Endothelial cell (in vitro differentiated cells): ENCODE results near the gene EFNA4. TPM values are rescaled to one million over a fixed set of nuclear protein-coding genes. Genes with fewer than 3 reads are reported as not detected.

Experiments used
- DNase-seq: peaks from one replicate; pipeline ENCODE4 v3.0.0; 2021; ENCODE audit warnings: low spot score
- H3K27ac Mint-ChIP-seq: one replicate; pipeline ENCODE4 v1.8.0; 2021; ENCODE audit warnings: mixed read lengths, inconsistent platforms; ENCODE audit not compliant: unreplicated experiment
- H3K27me3 Mint-ChIP-seq: one replicate; pipeline ENCODE4 v1.8.0; 2021; ENCODE audit warnings: mild to moderate bottlenecking, moderate library complexity, mixed read lengths, inconsistent platforms; ENCODE audit not compliant: unreplicated experiment
- H3K36me3 Mint-ChIP-seq: one replicate; pipeline ENCODE4 v1.8.0; 2021; ENCODE audit warnings: mild to moderate bottlenecking, low read depth, mixed read lengths, inconsistent platforms; ENCODE audit not compliant: unreplicated experiment
- H3K4me1 Mint-ChIP-seq: one replicate; pipeline ENCODE4 v1.8.0; 2021; ENCODE audit warnings: mild to moderate bottlenecking, mixed read lengths, inconsistent platforms; ENCODE audit not compliant: unreplicated experiment
- H3K4me3 Mint-ChIP-seq: one replicate; pipeline ENCODE4 v1.8.0; 2021; ENCODE audit warnings: mild to moderate bottlenecking, mixed read lengths, inconsistent platforms; ENCODE audit not compliant: unreplicated experiment
- H3K9me3 Mint-ChIP-seq: one replicate; pipeline ENCODE4 v1.8.0; 2021; ENCODE audit warnings: mixed read lengths, inconsistent platforms; ENCODE audit not compliant: unreplicated experiment
- total RNA-seq: library from RNA; stranded (reverse); fragmentation: NEBNext Ultra II Directional; extraction: Animal tissue kit (Norgen Biotek cat#: 25700); gene quantifications from one replicate; pipeline ENCODE4 v1.2.1, GENCODE V29; 2021; ENCODE audit not compliant: unreplicated experiment
- TF ChIP-seq, protein P1 (sequence below): fragments of 200-600 bp; sonication (generic); IDR thresholded peaks from one replicate; pipeline ENCODE4 v1.5.0; 2021; ENCODE audit warnings: antibody characterized with exemption; ENCODE audit not compliant: unreplicated experiment

EFNA4 gene
- total RNA-seq, 1 donor from 2014 or later = 25.2 TPM

DNA sequence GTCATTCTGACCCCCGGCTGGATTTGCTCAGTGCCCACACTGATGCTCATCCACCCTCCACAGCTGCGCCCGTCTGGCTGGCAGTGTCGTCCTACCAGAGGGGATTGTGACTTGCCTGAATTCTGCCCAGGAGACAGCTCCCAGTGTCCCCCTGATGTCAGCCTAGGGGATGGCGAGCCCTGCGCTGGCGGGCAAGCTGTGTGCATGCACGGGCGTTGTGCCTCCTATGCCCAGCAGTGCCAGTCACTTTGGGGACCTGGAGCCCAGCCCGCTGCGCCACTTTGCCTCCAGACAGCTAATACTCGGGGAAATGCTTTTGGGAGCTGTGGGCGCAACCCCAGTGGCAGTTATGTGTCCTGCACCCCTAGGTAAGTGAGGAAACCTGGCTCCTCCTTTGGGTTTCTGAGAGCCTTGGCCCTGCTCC, 5.7 kb upstream of the EFNA4 start:
- TF ChIP-seq, protein P1, sequence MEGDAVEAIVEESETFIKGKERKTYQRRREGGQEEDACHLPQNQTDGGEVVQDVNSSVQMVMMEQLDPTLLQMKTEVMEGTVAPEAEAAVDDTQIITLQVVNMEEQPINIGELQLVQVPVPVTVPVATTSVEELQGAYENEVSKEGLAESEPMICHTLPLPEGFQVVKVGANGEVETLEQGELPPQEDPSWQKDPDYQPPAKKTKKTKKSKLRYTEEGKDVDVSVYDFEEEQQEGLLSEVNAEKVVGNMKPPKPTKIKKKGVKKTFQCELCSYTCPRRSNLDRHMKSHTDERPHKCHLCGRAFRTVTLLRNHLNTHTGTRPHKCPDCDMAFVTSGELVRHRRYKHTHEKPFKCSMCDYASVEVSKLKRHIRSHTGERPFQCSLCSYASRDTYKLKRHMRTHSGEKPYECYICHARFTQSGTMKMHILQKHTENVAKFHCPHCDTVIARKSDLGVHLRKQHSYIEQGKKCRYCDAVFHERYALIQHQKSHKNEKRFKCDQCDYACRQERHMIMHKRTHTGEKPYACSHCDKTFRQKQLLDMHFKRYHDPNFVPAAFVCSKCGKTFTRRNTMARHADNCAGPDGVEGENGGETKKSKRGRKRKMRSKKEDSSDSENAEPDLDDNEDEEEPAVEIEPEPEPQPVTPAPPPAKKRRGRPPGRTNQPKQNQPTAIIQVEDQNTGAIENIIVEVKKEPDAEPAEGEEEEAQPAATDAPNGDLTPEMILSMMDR = peak; percentile 12
- H3K27me3 Mint-ChIP-seq = peaks cover 12% of the 10 kb centered on the region
- peaks cover 30% of the 10 kb centered on the region for H3K36me3 Mint-ChIP-seq
- H3K9me3 Mint-ChIP-seq = no peaks in the 10 kb centered on the region
- H3K4me3 Mint-ChIP-seq = no peak overlapping the region
- H3K4me1 Mint-ChIP-seq = peaks cover 13% of the 10 kb centered on the region
- H3K27ac Mint-ChIP-seq = peak overlapping the region; percentile 36
- DNase-seq = no peak

DNA sequence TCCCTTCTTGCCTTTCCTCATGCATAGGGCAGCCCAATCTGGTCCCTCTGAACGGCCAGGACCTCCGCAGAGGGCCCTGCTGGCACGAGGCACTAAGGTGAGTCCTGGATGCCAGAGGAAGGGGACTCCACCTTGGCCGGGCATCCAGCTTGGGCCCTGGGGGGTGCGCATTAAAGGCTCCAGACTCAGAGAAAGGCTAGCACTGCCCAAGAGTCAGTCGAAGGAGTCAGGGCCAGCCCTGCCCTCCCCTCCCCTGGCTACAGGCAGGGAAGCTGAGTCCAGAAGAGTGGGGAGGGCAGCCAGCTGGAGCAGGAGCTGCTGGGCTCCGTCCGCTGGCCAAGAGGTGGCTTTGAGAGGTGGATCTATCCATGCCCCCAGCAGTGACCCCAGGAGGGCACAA, 2.8 kb upstream of the EFNA4 start:
- Mint-ChIP-seq H3K9me3 (no peaks in the 10 kb centered on the region), H3K27me3 (peaks cover 18% of the 10 kb centered on the region)

DNA sequence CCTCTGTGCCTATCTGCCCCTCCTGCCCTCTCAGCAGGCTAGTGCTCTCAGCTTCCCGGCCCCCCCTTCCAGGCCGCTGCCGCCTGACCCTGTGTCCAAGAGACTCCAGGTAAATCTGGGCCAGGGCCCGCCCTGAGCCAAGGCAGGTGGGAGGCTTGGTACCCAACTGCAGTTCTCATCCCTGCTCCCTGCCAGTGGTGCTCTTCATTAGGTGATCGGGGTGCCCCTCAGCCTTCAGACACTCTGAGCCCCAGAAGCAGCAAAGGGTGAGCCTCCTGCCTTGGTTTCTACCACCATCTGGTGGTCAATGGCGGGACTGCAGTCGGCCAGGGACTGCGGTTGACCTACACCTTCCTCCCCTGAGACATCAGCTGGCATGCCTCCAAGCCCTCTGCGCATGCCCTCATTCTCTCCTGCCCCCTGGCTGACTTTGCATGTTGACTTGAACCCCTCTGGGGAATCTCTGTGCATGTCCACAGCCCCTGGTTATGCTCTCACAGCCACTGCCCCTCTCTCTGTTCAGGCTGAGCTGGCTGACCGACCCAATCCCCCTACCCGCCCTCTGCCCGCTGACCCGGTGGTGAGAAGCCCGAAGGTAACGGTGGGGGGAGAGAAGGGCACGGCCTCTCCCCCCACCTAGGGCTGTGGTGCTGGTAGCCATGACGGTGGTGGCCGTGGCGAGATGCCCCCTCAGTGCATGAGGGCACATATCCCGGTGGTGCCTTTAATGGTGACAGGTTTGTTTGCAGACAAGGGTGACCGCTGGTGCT, 2.0 kb upstream of the EFNA4 start:
- DNase-seq = peak; percentile 94
- H3K4me3 Mint-ChIP-seq = peak overlapping the region; percentile 37
- peaks cover 32% of the 10 kb centered on the region for H3K36me3 Mint-ChIP-seq
- no peaks in the 10 kb centered on the region for H3K9me3 Mint-ChIP-seq
- TF ChIP-seq, protein P1 = peak; percentile 96
- peaks cover 18% of the 10 kb centered on the region for H3K27me3 Mint-ChIP-seq
- no peak overlapping the region for H3K27ac Mint-ChIP-seq
- peaks cover 14% of the 10 kb centered on the region for H3K4me1 Mint-ChIP-seq

More for the DNA sequence above, 2.8 kb upstream of the EFNA4 start:
- Mint-ChIP-seq H3K27ac (no peak overlapping the region), H3K4me1 (peaks cover 14% of the 10 kb centered on the region), H3K36me3 (peaks cover 29% of the 10 kb centered on the region), H3K4me3 (peak overlapping the region; percentile 62)
- TF ChIP-seq, protein P1 = no peak
- DNase-seq = no peak

DNA sequence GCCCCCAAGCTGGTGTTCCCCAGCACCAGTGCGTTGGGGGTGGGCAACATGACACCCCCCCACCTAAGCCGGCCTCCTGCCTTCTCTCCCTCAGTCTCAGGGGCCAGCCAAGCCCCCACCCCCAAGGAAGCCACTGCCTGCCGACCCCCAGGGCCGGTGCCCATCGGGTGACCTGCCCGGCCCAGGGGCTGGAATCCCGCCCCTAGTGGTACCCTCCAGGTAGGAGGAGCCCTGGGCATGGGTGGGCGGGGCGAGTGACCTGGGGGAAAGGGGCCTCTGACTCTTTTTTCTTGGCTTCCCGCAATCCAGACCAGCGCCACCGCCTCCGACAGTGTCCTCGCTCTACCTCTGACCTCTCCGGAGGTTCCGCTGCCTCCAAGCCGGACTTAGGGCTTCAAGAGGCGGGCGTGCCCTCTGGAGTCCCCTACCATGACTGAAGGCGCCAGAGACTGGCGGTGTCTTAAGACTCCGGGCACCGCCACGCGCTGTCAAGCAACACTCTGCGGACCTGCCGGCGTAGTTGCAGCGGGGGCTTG, 1.3 kb upstream of the EFNA4 start:
- TF ChIP-seq, protein P1 = no peak
- Mint-ChIP-seq H3K9me3 (no peaks in the 10 kb centered on the region), H3K27ac (no peak overlapping the region), H3K27me3 (peaks cover 18% of the 10 kb centered on the region), H3K4me3 (no peak overlapping the region), H3K4me1 (peaks cover 14% of the 10 kb centered on the region), H3K36me3 (peaks cover 31% of the 10 kb centered on the region)
- DNase-seq = peak; percentile 63
